ENCODE results near the gene IL13. TPM values are rescaled to one million over a fixed set of nuclear protein-coding genes. Genes with fewer than 3 reads are reported as not detected.

Gene IL13
- total RNA-seq, 1 donor from 2014 or later = not detected

- H3K27me3 Mint-ChIP-seq (ENCODE audit: low read depth) = no peaks in the 10 kb centered on the region
- H3K27ac Mint-ChIP-seq (ENCODE audit: unreplicated experiment) = peak overlapping the region; percentile 95
- TF ChIP-seq CTCF (IDR thresholded peaks at IDR 0.05) = no peak
- DNase-seq (ENCODE audit: low spot score) = no peak
- H3K4me3 Mint-ChIP-seq (ENCODE audit: unreplicated experiment) = no peak overlapping the region
- H3K4me1 Mint-ChIP-seq (ENCODE audit: low read depth) = peaks cover 65% of the 10 kb centered on the region
- H3K9me3 Mint-ChIP-seq (ENCODE audit: low read depth) = no peaks in the 10 kb centered on the region
- peaks cover 3% of the 10 kb centered on the region for H3K36me3 Mint-ChIP-seq (ENCODE audit: low read depth)
Measured at GRCh38 chr5:132677682-132678400, 19.9 kb downstream of the IL13 start.

GRCh38 chr5:132678735-132679134 is 20.8 kb downstream of the IL13 start:
- no peak for TF ChIP-seq CTCF (IDR thresholded peaks at IDR 0.05)
- H3K27me3 Mint-ChIP-seq (ENCODE audit: low read depth) = no peaks in the 10 kb centered on the region
- H3K36me3 Mint-ChIP-seq (ENCODE audit: low read depth) = peaks cover 3% of the 10 kb centered on the region
- no peaks in the 10 kb centered on the region for H3K9me3 Mint-ChIP-seq (ENCODE audit: low read depth)
- no peak overlapping the region for H3K4me3 Mint-ChIP-seq (ENCODE audit: unreplicated experiment)
- DNase-seq (ENCODE audit: low spot score) = no peak
- peaks cover 65% of the 10 kb centered on the region for H3K4me1 Mint-ChIP-seq (ENCODE audit: low read depth)
- no peak overlapping the region for H3K27ac Mint-ChIP-seq (ENCODE audit: unreplicated experiment)

GRCh38 chr5:132679166-132679565 is 21.2 kb downstream of the IL13 start:
- DNase-seq (ENCODE audit: low spot score) = no peak
- TF ChIP-seq CTCF (IDR thresholded peaks at IDR 0.05) = no peak
- Mint-ChIP-seq H3K4me3 (ENCODE audit: unreplicated experiment) (no peak overlapping the region), H3K36me3 (ENCODE audit: low read depth) (peaks cover 3% of the 10 kb centered on the region), H3K27me3 (ENCODE audit: low read depth) (no peaks in the 10 kb centered on the region), H3K9me3 (ENCODE audit: low read depth) (no peaks in the 10 kb centered on the region), H3K4me1 (ENCODE audit: low read depth) (peaks cover 60% of the 10 kb centered on the region), H3K27ac (ENCODE audit: unreplicated experiment) (no peak overlapping the region)

- no peak for TF ChIP-seq CTCF (IDR thresholded peaks at IDR 0.05)
- no peak for DNase-seq (ENCODE audit: low spot score)
Measured at GRCh38 chr5:132679717-132680380, 21.9 kb downstream of the IL13 start.

GRCh38 chr5:132680780-132681475 is 23.0 kb downstream of the IL13 start:
- TF ChIP-seq CTCF (IDR thresholded peaks at IDR 0.05) = no peak
- no peak for DNase-seq (ENCODE audit: low spot score)
- Mint-ChIP-seq H3K4me3 (ENCODE audit: unreplicated experiment) (no peak overlapping the region), H3K36me3 (ENCODE audit: low read depth) (peaks cover 3% of the 10 kb centered on the region), H3K27me3 (ENCODE audit: low read depth) (no peaks in the 10 kb centered on the region), H3K4me1 (ENCODE audit: low read depth) (peaks cover 43% of the 10 kb centered on the region), H3K27ac (ENCODE audit: unreplicated experiment) (no peak overlapping the region), H3K9me3 (ENCODE audit: low read depth) (no peaks in the 10 kb centered on the region)

More at GRCh38 chr5:132679717-132680380, 21.9 kb downstream of the IL13 start:
- Mint-ChIP-seq H3K4me3 (ENCODE audit: unreplicated experiment) (no peak overlapping the region), H3K36me3 (ENCODE audit: low read depth) (peaks cover 3% of the 10 kb centered on the region), H3K27me3 (ENCODE audit: low read depth) (no peaks in the 10 kb centered on the region), H3K27ac (ENCODE audit: unreplicated experiment) (peak overlapping the region; percentile 67), H3K9me3 (ENCODE audit: low read depth) (no peaks in the 10 kb centered on the region), H3K4me1 (ENCODE audit: low read depth) (peaks cover 54% of the 10 kb centered on the region)
